ENCODE results near the gene SLC36A3. TPM values are rescaled to one million over a fixed set of nuclear protein-coding genes. Genes with fewer than 3 reads are reported as not detected.
A peak's percentile ranks its signal among the peaks of the same experiment; 100 is the strongest.
"Not testable (repeated sequence)": the region's sequence is repeated elsewhere in the genome, so short reads cannot be mapped to it uniquely, and the experiment has no call there.

Gene SLC36A3
- total RNA-seq, 1 donor from 2014 or later, result not detected

DNA sequence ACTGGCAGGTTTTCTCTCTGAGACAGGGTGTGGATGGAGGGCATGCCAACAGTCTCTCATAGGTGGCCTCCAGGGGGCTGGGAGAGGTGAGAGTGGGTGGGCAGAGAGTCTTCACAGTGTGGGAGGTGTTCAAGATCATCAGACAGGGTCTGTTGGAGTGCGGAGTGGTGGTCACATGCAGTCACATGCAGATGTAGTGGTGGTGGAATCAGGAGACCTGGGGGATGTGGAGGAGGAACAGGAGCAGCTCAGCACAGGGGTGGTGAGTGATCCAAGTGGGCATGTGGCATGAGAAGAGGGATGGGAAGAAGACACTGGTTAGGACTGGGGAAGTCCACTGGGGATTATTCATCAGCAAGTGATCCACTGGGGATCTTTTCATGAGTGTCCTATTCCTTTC is 44.8 kb downstream of the SLC36A3 start:
- DNase-seq, result no peak

DNA sequence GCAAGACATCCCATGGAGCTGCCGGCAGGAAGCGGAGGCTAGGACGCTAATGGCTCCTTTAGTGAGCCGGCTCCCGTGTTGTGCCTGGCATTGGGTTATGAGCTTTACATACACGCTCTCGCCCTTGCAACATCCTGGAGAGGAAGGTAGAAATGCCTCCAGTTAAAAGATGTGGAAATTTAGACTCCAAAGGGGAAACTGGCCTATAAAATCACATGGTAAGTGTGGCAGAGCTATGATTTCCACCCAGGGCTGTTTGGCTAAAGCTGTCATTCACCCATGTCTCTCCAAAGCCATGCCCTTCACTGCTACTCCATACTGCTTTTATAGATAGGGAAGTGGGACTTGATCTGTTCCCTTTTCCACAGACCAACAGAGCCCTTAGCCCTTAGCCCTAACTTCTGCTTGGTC is 45.4 kb downstream of the SLC36A3 start:
- DNase-seq, result no peak

DNA sequence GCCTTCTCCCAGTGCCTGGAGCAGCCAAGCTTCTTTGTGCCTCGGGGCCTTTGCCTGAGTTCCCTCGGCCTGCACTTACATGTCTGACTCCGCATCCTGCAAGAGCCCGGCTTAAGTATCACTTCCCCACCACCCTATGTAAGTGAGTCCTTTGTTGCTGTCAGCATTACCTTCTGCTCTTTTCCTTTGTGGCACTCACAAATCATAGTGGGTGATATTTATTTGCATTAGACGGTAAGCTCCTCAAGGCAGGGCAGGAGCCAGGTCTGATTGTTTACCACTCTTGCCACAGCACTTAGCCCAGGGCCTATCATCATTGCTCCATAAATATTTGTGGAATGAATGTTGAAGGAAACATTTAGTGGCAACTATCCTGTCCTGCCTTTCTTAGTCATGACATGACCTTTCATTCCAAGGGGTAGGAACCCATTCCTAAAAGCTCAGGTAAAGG is 45.8 kb downstream of the SLC36A3 start:
- DNase-seq, result no peak

DNA sequence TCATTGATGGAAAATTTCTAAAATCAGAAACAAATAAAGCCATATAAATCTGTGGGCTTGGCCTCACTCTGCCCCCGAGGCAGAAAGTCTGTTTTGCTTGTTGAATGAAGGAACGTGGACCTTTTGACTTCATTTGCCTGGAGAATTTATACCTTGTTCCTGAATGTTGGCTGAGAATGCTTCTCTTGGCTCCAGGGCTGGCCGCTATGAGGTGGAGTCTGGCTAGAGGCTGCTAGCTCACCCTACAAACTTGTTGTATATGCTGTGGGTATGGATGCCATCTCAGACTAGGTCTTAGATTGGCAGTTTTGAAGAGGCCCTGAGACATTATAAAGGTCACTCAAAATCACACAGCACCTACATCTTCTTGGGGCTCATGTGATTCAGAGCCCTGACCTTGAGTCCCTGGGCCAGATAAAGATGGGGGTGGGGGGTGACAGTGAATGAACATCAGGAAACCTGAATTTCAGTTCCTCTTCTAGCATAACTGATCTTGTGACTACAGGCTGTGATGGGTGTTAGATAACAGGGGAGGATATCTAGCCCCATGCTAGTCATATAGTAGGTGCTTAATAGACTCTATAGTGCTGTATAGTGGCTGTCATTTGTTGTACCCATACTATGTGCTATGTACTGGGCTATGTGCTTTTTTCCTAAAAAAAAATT is 47.8 kb downstream of the SLC36A3 start:
- no peak for DNase-seq

DNA sequence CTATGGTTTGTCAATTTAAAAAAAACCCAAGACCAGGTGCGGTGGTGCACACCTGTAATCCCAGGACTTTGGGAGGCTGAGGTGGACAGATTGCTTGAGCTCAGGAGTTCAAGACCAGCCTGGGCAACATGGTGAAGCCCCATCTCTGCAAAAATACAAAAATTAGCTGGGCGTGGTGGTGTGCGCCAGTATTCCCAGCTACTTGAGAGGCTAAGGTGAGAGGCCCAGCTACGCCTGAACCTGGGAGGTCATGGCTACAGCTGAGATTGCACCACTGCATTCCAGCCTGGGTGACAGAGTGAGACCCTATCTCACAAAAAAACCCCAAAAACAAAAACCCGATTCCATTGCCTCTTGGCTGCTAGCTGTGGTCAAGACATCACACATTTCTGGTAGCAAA is 48.6 kb downstream of the SLC36A3 start:
- DNase-seq, result not testable (repeated sequence)

DNA sequence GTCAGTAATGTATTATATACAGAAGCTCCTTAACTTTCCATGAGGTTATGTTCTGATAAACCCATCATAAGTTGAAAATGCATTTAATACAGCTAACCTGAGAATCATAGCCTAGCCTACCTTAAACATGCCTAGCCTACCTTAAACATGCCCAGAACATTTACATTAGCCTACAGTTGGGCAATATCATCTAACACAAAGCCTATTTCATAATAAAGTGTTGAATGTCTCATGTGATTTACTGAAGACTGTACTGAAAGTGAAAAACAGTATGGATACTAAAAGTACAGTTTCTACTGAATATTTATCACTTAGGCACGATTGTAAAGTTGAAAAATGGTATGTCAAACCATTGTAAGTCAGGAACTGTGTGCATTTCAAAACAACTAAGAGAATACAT is 49.0 kb downstream of the SLC36A3 start:
- no peak for DNase-seq

DNA sequence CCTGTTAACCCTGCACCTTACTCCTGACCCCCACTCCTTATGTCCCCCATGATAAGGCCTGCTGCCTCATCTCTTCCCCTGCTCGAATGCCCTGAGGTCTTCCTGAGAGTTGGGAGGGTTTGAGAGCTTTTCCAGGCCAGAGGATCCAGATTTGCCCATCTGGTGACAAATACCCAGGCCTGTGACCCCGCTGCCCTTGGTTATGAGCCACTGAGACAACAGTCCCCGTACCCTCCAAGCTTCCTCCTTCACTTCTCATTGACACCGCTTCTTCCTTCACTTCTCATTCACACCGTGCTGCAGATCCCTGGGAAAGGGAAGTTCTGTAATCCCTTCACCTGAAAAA is 50.0 kb downstream of the SLC36A3 start:
- DNase-seq, result no peak

DNA sequence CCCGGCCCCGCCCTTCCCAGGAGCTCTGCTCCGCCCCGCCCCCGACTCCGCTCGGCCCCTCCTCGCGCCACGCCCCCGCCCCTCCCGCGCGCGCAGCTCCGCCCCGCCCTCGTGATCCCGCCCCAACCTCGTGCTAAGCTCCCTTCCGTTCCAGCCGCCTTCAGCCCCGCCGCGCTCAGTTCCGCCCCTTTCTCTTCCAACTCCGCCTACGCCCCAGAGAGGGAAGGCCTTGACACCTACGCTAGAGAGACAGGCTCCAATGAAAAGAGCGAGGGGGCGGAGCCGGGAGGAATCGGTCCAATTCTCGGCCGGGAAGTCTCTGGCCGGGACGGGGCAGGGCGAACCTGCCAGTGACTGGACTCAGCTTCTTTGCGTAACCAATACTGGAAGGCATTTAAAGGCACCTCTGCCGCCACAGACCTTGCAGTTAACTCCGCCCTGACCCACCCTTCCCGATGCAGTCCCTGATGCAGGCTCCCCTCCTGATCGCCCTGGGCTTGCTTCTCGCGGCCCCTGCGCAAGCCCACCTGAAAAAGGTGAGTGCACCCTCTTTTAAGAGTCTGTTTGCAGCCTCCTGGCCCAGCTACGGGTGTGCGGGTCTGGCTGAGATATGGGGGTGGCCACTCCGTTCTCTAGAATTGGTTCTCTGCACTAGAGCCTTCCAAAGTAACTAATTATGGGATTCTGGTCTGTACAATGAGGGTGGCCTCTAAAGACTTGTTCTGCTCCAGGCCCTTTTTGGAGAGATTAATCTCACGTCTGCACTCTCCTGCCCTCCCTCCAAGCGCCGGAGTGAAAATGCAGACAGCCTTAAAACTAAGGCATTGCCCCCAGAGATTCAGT is 50.6 kb downstream of the SLC36A3 start, which contains the start of gene GM2A:
TSS of gene GM2A (plus strand) at position 424 of the 843 bp plus-strand sequence. CDS start at position 456, 32 bp downstream.
- peak; percentile 100 for DNase-seq

DNA sequence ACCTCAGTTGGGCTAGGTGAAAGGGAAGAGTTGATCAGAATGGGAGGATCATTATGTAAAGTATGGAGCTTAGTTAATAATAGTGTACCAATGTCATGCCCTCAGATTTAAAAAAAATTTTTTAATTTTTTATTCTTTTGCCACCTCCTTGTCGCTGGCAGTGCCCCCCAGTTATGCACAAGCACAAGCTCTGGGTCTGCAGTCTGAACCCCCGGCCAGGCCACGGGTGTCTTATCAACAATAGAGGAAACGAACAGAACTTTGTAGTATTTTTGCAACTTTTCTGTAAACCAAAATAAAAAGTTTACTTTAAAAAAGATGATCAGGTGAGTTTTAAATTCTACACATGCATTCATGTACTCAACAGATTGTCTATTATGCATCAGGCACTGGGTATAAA is 51.9 kb downstream of the SLC36A3 start:
- no peak for DNase-seq

DNA sequence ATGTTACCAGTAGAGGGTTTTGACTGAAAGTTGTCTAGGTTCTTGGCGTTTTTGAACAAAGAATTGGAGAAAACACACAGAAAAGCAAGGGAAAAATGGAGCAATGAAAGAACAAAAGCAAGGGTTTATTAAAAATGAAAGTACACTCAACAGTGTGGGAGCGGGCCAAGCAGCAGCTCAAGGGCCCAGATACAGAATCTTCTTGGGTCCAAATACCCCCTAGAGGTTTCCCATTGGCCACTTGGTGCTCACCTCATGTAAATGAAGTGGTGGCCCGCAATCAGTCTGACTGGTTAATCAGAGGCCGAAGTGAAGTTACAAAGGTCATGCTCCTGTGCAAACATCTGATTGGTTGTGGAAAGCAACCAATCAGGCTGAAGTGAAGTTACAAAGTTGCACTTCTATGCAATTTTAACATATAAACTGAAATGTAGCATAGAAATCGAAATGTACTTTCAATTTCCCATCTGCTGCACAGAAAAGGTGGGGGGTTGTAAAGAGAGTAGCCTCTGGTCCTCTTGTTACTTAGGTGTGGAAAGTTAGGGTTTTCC is 52.5 kb downstream of the SLC36A3 start:
- no peak for DNase-seq

DNA sequence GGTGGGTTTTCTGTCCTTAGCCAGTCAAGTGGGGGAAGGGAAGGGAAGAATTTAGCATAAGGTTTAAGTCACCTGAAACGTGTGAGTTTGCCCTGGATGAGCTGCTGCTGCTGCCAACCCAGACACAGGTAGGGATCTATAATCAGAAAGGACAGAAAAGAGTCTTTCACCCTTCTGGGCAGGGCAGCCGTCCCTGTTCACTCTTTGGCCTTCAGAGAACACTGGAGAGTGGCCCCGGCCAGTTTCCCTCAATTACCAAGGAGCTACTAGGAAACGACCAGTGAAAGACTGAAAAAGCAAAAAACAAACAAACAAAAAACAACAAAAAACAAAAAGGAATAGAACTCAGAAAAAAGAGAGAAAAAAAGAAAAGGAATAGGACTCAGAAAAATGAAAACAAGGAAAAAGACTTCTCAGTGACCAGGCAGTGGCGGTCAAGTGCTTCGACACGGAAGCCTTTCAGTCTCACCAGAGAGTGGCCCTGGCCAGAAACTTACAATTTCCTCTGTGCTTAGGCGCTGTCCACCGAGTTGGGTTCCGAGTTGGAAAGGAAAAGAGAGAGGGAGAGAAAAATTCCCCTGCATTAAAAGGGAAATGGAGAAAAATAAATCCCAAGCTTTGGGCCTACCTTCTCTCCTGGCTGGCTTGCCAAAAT is 53.1 kb downstream of the SLC36A3 start:
- no peak for DNase-seq

DNA sequence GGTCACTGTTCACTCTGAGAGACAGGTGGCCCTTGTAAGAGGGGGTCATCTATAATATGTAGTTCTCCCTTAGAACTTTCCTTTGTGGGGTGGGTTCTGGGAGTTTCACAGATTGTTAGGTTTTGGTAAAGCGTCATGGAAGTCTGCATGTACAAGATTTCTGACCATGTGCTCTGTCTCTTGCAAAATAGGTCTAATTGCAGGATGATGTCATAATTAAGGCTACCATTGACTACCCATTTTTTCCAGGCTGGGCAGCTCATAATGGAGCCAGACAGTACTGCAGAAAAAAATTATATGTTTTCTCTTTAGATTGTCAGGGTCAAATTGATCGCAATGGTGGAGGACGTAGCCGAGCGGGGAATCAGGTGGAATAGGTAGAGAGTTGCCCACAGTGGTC is 54.3 kb downstream of the SLC36A3 start:
- DNase-seq, result no peak

DNA sequence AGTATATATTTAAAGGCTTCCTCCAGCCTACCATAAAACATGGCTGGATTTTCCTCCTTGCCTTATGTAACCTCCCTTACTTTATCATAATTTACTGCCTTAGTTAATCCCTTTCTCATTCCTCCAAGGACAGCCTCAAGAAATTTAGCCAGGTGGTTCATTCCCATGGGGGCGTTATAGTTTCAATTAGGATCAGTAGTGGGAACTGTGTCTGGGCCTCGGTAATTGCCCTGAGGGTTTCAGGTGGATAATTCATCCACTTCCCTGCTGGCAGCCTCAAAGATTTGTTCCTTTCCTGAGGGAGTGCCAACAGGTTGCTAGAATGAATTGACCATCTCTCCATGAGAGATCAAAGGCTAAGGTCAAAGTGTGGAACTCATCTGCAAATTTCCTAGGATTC is 54.9 kb downstream of the SLC36A3 start:
- DNase-seq, result no peak

DNA sequence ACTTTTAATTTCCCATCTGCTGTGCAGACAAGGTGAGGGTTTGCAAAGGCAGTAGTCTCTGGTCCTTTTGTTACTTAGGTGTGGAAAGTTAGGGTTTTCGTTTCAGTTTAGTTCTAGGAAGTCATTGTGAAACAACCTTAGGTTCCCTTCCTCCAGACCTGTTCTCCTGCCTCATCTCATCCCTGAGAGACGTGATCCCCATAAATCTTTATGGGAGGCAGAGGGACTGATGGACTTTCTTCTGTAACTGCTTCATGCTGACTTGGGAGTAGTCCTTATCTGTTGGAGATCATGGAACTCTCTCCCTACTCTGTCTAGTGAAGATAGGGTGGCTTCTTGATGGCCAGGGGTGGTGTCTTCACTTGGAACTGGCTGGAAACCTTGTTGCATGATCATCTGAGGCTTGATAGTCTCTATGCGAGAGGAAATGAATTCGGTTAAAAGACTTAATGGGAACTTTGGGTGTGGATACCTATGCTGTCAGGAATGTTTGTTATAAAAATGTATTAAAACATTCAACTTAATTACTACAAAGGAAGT is 57.8 kb downstream of the SLC36A3 start:
- DNase-seq, result no peak

DNA sequence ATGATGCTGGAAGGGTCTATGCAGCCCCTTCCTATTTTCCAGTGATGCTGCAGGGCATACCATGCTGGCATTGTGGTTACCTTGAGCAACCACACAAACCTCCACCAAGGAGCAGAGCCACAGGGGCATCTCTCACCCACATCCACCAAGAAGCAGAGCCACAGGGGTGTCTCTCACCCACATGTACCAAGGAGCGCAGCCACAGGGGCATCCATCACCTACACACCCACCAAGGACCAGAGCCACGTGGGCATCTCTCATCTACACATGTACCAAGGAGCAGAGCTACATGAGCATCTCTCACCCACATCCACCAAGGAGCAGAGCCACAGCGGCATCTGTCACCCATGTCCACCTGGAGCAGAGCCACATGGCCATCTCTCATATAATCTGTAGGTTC is 59.4 kb downstream of the SLC36A3 start:
- DNase-seq, result no peak

DNA sequence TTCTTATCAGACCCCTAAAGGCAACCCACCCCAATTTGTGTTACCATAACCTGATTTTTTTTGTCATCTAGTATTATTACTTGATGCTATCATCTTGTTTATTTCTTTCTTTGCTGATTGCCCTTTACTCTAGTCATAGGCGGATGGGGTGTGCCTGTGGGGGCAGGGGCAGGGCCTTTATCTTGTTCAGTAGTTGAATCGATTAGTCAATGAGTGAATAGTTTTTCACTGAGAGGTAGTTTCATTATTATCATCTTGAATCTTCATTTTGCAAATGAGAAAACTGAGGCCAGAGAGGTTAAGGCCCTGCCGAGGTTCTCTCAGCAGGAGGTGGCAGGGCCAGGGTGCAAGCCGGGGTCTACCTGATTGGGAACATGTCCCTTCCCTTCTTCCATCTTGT is 60.0 kb downstream of the SLC36A3 start:
- DNase-seq, result no peak

DNA sequence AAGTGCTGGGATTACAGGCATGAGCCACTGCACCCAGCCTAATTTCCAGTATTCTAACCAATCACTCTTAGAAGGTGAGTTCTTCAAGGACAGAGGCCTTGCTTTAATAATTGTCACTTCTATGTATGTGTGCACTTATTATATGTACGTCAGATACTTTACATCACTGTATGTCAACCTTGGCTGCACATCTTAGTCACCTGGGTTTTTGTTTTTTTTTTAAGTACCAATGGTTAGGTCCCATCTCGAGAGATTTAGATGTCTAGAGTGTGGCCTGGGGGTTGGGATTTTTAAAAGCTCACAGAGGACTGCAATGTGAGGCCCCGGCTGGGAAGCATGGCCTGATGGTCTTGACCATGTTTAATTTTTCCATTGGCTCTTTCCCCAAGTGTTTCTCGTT is 60.4 kb downstream of the SLC36A3 start:
- no peak for DNase-seq

DNA sequence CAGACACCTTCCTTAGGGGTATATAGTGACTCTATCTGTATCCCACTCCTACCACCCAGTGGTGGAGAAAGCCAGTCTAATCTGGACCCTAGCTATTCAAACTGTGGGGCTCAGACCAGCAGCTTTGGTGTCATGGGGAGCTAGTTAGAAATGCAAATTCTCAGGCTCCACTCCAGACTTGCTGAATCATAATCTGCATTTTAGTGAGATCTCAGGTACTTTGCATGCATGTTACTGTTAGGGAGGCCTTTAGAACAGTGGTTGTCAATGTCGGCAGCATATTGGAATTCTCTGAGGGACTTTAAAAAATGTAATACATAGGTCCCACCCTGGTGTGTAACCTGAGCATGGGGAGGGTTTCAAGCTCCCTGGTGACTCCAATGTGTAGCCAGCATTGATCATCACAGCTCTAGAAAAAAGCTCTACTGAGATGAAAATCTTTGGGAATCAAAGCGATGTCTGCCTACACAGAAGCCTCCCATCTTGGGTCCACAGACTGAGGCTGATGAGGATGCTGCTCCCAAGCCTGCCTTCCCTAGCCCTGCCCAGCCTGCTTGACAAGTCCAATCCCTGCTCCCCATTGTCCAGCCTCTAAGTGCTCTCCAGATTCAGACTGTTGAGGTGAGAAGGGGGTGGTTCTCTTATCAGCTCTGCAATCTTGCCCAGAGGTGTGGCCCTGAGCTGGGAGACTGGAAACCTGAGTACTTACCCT is 62.5 kb downstream of the SLC36A3 start:
- DNase-seq, result no peak

DNA sequence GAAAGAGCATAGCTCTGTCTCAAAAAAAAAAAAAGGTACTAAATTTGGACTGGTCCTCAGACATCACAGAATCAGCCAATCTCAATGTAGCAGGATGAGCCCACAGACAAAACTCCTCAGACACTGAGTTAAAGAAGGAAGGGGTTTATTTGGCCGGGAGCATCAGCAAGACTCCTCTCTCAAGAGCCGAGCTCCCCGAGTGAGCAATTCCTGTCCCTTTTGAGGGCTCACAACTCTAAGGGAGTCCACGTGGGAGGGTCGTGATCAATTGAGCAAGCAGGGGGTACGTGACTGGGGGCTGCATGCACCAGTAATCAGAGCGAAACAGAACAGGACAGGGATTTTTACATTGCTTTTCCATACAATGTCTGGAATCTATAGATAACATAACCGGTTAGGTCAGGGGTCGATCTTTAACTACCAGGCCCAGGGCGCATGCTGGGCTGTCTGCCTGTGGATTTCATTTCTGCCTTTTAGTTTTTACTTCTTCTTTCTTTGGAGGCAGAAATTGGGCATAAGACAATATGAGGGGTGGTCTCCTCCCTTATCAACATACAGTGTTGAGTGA is 63.2 kb downstream of the SLC36A3 start:
- DNase-seq, result not testable (repeated sequence)

DNA sequence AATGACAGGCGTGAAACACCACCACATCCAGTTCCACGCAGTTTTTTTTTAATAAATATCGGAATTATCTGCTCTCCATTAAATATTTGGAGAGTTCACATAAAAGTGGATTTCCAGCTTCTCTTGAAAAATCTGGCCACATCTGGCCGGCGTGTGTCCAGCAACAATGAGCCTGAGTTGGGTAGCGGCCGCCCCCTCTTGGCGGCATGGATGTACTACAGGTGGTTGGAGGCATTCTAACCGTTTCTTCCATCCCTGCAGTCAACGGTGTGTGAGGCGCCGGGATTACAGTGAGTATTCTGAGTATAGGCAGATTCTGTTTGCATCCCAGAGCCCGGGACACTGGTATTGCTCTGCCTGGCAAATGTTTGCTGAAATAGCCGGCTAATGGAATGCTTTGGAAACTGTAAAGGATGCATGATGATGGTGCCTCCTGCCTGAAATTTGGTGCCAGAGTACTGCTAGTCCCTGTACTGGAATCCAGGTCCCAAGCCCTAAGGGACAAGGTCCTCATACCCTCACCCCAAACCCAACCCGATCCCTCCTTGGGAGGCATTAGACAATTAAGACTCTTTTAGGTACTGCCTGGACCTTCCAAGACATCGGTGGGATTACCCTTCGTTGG is 64.2 kb downstream of the SLC36A3 start:
- no peak for DNase-seq

DNA sequence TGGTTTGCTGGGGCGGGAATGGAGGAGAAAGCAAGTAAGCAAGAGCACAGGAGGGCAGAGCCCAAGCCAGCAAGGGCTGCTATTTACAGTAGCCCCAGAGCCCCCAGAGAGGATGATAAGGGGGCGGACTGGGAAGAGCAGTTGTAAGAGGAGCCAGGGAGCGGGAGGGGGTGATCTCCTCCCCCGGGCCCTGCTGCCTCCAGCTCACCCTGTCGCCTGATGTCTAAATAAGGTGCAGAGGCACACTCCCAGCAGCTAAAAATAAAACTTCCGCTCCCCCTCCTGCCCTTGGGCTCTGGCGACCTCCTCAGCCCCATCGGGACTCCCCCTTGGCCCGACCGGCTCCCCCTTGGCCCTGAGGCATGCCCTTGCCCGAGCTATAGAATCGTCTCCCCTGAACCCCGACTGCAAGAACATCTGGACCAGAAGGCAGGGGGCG is 65.2 kb downstream of the SLC36A3 start:
- DNase-seq, result peak; percentile 72

All from tongue (tissue), 2 donors.